ENCODE data around the gene TBC1D22A.

TBC1D22A gene

GRCh38 chr22:47014636-47015345, 252.3 kb downstream of the TBC1D22A start:
- H3K56ac ChIP-seq (ENCODE audit: low read length): no peak overlapping the region
- no peak overlapping the region for H3K23ac ChIP-seq (ENCODE audit: low read length)
- H3K27ac ChIP-seq (ENCODE audit: low read depth, low read length): no peak overlapping the region
- H2AK5ac ChIP-seq (ENCODE audit: low read length): no peak overlapping the region
- H3K4me2 ChIP-seq (ENCODE audit: low read length): no peak overlapping the region
- no peak overlapping the region for H2BK15ac ChIP-seq (replicated peaks; ENCODE audit: low read depth)
- H2BK120ac ChIP-seq (ENCODE audit: low read depth, low read length): no peak overlapping the region
- no peak overlapping the region for H3K9ac ChIP-seq (ENCODE audit: low read length)
- no peak overlapping the region for H4K5ac ChIP-seq (ENCODE audit: low read length)
- no peaks in the 10 kb centered on the region for H3K4me1 ChIP-seq (ENCODE audit: control insufficient read depth, low read depth, low read length)
- no peaks in the 10 kb centered on the region for H3K79me1 ChIP-seq (ENCODE audit: low read length)
- H3K36me3 ChIP-seq (ENCODE audit: control insufficient read depth, insufficient read depth, low read length): no peaks in the 10 kb centered on the region
- no peaks in the 10 kb centered on the region for H3K79me2 ChIP-seq (ENCODE audit: control insufficient read depth, insufficient read depth, low read length)
- no CpG with 5 or more reads among the region's 21 CpGs for WGBS (ENCODE audit: extremely low coverage, insufficient coverage, low lambda C conversion rate)
- H3K4ac ChIP-seq (ENCODE audit: low read depth, low read length): no peak overlapping the region
- H3K4me3 ChIP-seq (ENCODE audit: low read length): no peak overlapping the region
- DNase-seq: no peak
- no peak overlapping the region for H2BK5ac ChIP-seq (ENCODE audit: low read length)
- no peak overlapping the region for H3K18ac ChIP-seq (ENCODE audit: low read length)
- H3K27me3 ChIP-seq (ENCODE audit: insufficient read depth, low read length, poor library complexity): no peaks in the 10 kb centered on the region
- H4K8ac ChIP-seq (ENCODE audit: low read depth, low read length): no peak overlapping the region

GRCh38 chr22:47015589-47016178, 253.2 kb downstream of the TBC1D22A start:
- H3K56ac ChIP-seq (ENCODE audit: low read length): no peak overlapping the region
- H3K4me3 ChIP-seq (ENCODE audit: low read length): no peak overlapping the region
- H3K79me2 ChIP-seq (ENCODE audit: control insufficient read depth, insufficient read depth, low read length): no peaks in the 10 kb centered on the region
- H4K5ac ChIP-seq (ENCODE audit: low read length): no peak overlapping the region
- H3K27me3 ChIP-seq (ENCODE audit: insufficient read depth, low read length, poor library complexity): no peaks in the 10 kb centered on the region
- H3K18ac ChIP-seq (ENCODE audit: low read length): no peak overlapping the region
- H3K4me1 ChIP-seq (ENCODE audit: control insufficient read depth, low read depth, low read length): no peaks in the 10 kb centered on the region
- no peak for DNase-seq
- H3K9ac ChIP-seq (ENCODE audit: low read length): no peak overlapping the region
- H3K36me3 ChIP-seq (ENCODE audit: control insufficient read depth, insufficient read depth, low read length): no peaks in the 10 kb centered on the region
- no peak overlapping the region for H2BK15ac ChIP-seq (replicated peaks; ENCODE audit: low read depth)
- no peak overlapping the region for H2BK5ac ChIP-seq (ENCODE audit: low read length)
- no CpG with 5 or more reads among the region's 16 CpGs for WGBS (ENCODE audit: extremely low coverage, insufficient coverage, low lambda C conversion rate)
- H3K4ac ChIP-seq (ENCODE audit: low read depth, low read length): no peak overlapping the region
- H3K4me2 ChIP-seq (ENCODE audit: low read length): no peak overlapping the region
- no peak overlapping the region for H2AK5ac ChIP-seq (ENCODE audit: low read length)
- no peak overlapping the region for H3K27ac ChIP-seq (ENCODE audit: low read depth, low read length)
- H3K23ac ChIP-seq (ENCODE audit: low read length): no peak overlapping the region
- no peak overlapping the region for H4K8ac ChIP-seq (ENCODE audit: low read depth, low read length)
- no peaks in the 10 kb centered on the region for H3K79me1 ChIP-seq (ENCODE audit: low read length)
- H2BK120ac ChIP-seq (ENCODE audit: low read depth, low read length): no peak overlapping the region

GRCh38 chr22:47016631-47017030, 254.2 kb downstream of the TBC1D22A start:
- Histone ChIP-seq H3K79me1 (ENCODE audit: low read length) (no peaks in the 10 kb centered on the region), H4K8ac (ENCODE audit: low read depth, low read length) (no peak overlapping the region), H2BK15ac (replicated peaks; ENCODE audit: low read depth) (no peak overlapping the region), H3K27ac (ENCODE audit: low read depth, low read length) (no peak overlapping the region), H2AK5ac (ENCODE audit: low read length) (no peak overlapping the region), H3K4me1 (ENCODE audit: control insufficient read depth, low read depth, low read length) (no peaks in the 10 kb centered on the region), H3K23ac (ENCODE audit: low read length) (no peak overlapping the region), H3K4ac (ENCODE audit: low read depth, low read length) (no peak overlapping the region), H4K5ac (ENCODE audit: low read length) (no peak overlapping the region), H2BK120ac (ENCODE audit: low read depth, low read length) (no peak overlapping the region), H3K18ac (ENCODE audit: low read length) (no peak overlapping the region), H3K9ac (ENCODE audit: low read length) (no peak overlapping the region), H2BK5ac (ENCODE audit: low read length) (no peak overlapping the region), H3K4me2 (ENCODE audit: low read length) (no peak overlapping the region), H3K4me3 (ENCODE audit: low read length) (no peak overlapping the region), H3K79me2 (ENCODE audit: control insufficient read depth, insufficient read depth, low read length) (no peaks in the 10 kb centered on the region), H3K27me3 (ENCODE audit: insufficient read depth, low read length, poor library complexity) (no peaks in the 10 kb centered on the region), H3K56ac (ENCODE audit: low read length) (no peak overlapping the region), H3K36me3 (ENCODE audit: control insufficient read depth, insufficient read depth, low read length) (no peaks in the 10 kb centered on the region)
- WGBS (ENCODE audit: extremely low coverage, insufficient coverage, low lambda C conversion rate): no CpG with 5 or more reads among the region's 22 CpGs
- no peak for DNase-seq

- H2BK15ac ChIP-seq (replicated peaks; ENCODE audit: low read depth): no peak overlapping the region
- H3K79me2 ChIP-seq (ENCODE audit: control insufficient read depth, insufficient read depth, low read length): no peaks in the 10 kb centered on the region
- no peak overlapping the region for H3K23ac ChIP-seq (ENCODE audit: low read length)
- H3K36me3 ChIP-seq (ENCODE audit: control insufficient read depth, insufficient read depth, low read length): no peaks in the 10 kb centered on the region
- no peaks in the 10 kb centered on the region for H3K27me3 ChIP-seq (ENCODE audit: insufficient read depth, low read length, poor library complexity)
- no peak overlapping the region for H3K4me3 ChIP-seq (ENCODE audit: low read length)
- H4K5ac ChIP-seq (ENCODE audit: low read length): no peak overlapping the region
- H2AK5ac ChIP-seq (ENCODE audit: low read length): no peak overlapping the region
- no peaks in the 10 kb centered on the region for H3K4me1 ChIP-seq (ENCODE audit: control insufficient read depth, low read depth, low read length)
- no peak for DNase-seq
- H3K4ac ChIP-seq (ENCODE audit: low read depth, low read length): no peak overlapping the region
- H2BK5ac ChIP-seq (ENCODE audit: low read length): no peak overlapping the region
- no peak overlapping the region for H3K4me2 ChIP-seq (ENCODE audit: low read length)
- WGBS (ENCODE audit: extremely low coverage, insufficient coverage, low lambda C conversion rate): no CpG with 5 or more reads among the region's 13 CpGs
- no peak overlapping the region for H3K9ac ChIP-seq (ENCODE audit: low read length)
- no peak overlapping the region for H2BK120ac ChIP-seq (ENCODE audit: low read depth, low read length)
- H4K8ac ChIP-seq (ENCODE audit: low read depth, low read length): no peak overlapping the region
- H3K27ac ChIP-seq (ENCODE audit: low read depth, low read length): no peak overlapping the region
- H3K79me1 ChIP-seq (ENCODE audit: low read length): no peaks in the 10 kb centered on the region
- H3K18ac ChIP-seq (ENCODE audit: low read length): no peak overlapping the region
- no peak overlapping the region for H3K56ac ChIP-seq (ENCODE audit: low read length)
These were observed 254.8 kb downstream of the TBC1D22A start for GRCh38 chr22:47017245-47017644.

GRCh38 chr22:47018010-47018910, 255.8 kb downstream of the TBC1D22A start:
- H3K36me3 ChIP-seq (ENCODE audit: control insufficient read depth, insufficient read depth, low read length): no peaks in the 10 kb centered on the region
- H3K27ac ChIP-seq (ENCODE audit: low read depth, low read length): no peak overlapping the region
- no peak overlapping the region for H2BK15ac ChIP-seq (replicated peaks; ENCODE audit: low read depth)
- H3K4me1 ChIP-seq (ENCODE audit: control insufficient read depth, low read depth, low read length): no peaks in the 10 kb centered on the region
- DNase-seq: no peak
- WGBS (ENCODE audit: extremely low coverage, insufficient coverage, low lambda C conversion rate): no CpG with 5 or more reads among the region's 32 CpGs
- H3K27me3 ChIP-seq (ENCODE audit: insufficient read depth, low read length, poor library complexity): no peaks in the 10 kb centered on the region
- no peaks in the 10 kb centered on the region for H3K79me1 ChIP-seq (ENCODE audit: low read length)
- no peak overlapping the region for H3K23ac ChIP-seq (ENCODE audit: low read length)
- H2AK5ac ChIP-seq (ENCODE audit: low read length): no peak overlapping the region
- no peak overlapping the region for H4K5ac ChIP-seq (ENCODE audit: low read length)
- H3K56ac ChIP-seq (ENCODE audit: low read length): no peak overlapping the region
- no peak overlapping the region for H3K4ac ChIP-seq (ENCODE audit: low read depth, low read length)
- no peak overlapping the region for H4K8ac ChIP-seq (ENCODE audit: low read depth, low read length)
- H3K18ac ChIP-seq (ENCODE audit: low read length): no peak overlapping the region
- no peak overlapping the region for H3K4me3 ChIP-seq (ENCODE audit: low read length)
- no peak overlapping the region for H3K4me2 ChIP-seq (ENCODE audit: low read length)
- no peak overlapping the region for H2BK5ac ChIP-seq (ENCODE audit: low read length)
- no peaks in the 10 kb centered on the region for H3K79me2 ChIP-seq (ENCODE audit: control insufficient read depth, insufficient read depth, low read length)
- H3K9ac ChIP-seq (ENCODE audit: low read length): no peak overlapping the region
- no peak overlapping the region for H2BK120ac ChIP-seq (ENCODE audit: low read depth, low read length)

All from mesendoderm (in vitro differentiated cells).